HAP-1 (cell line): Measurements from ENCODE around the gene KLHDC3.
A peak's percentile ranks its signal among the peaks of the same experiment; 100 is the strongest.
"Not testable (repeated sequence)": the region's sequence is repeated elsewhere in the genome, so short reads cannot be mapped to it uniquely, and the experiment has no call there.

Experiments used
- DNase-seq, 2 experiments: peaks; one replicate each; pipeline ENCODE4 v3.0.0-alpha.2; 2016 to 2020; ENCODE audit warnings: low spot score in 2 of 2
- H3K27me3 ChIP-seq: fragments of 250-450 bp; sonication (Bioruptor Pico); 2 replicates; pipeline ENCODE4 v1.5.1; 2020; ENCODE audit warnings: low read depth, mild to moderate bottlenecking, moderate library complexity
- H3K36me3 ChIP-seq: fragments of 250-450 bp; sonication (Bioruptor Pico); replicated peaks from 2 replicates; pipeline ENCODE4 v1.5.1; 2020; ENCODE audit warnings: mild to moderate bottlenecking
- H3K4me1 ChIP-seq: fragments of 250-450 bp; sonication (Bioruptor Pico); 2 replicates; pipeline ENCODE4 v1.5.1; 2020; ENCODE audit warnings: mild to moderate bottlenecking
- H3K4me3 ChIP-seq: fragments of 250-450 bp; sonication (Bioruptor Pico); 2 replicates; pipeline ENCODE4 v1.5.1; 2020; ENCODE audit warnings: mild to moderate bottlenecking, moderate library complexity
- H3K9me3 ChIP-seq: fragments of 250-450 bp; sonication (Bioruptor Pico); 2 replicates; pipeline ENCODE4 v1.5.1; 2020; ENCODE audit warnings: mild to moderate bottlenecking, moderate library complexity
- in situ Hi-C: fragments of 300-500 bp; cut with MboI; formaldehyde crosslinking; loops from 3 replicates; pipeline ENCODE4 v1.14.3; 2020; ENCODE audit warnings: low sequenced_read_pairs, inconsistent platforms, mixed read lengths

Gene KLHDC3

GRCh38 chr6:42979523-42980177 lies 34.4 kb upstream of the KLHDC3 start:
- H3K36me3 ChIP-seq, result peaks cover 5% of the 10 kb centered on the region; the same call in 1 of the 2 replicates
- peaks cover 18% of the 10 kb centered on the region for H3K4me1 ChIP-seq
- no peaks in the 10 kb centered on the region for H3K27me3 ChIP-seq
- no peak for DNase-seq
- peak overlapping the region; percentile 86 for H3K4me3 ChIP-seq
- H3K9me3 ChIP-seq, result no peaks in the 10 kb centered on the region
- in situ Hi-C loops, result no loop called here

GRCh38 chr6:42981836-42982235 lies 32.2 kb upstream of the KLHDC3 start:
- no peak for DNase-seq
- H3K27me3 ChIP-seq, result no peaks in the 10 kb centered on the region
- peaks cover 2% of the 10 kb centered on the region; the same call in 1 of the 2 replicates for H3K36me3 ChIP-seq
- peaks cover 15% of the 10 kb centered on the region for H3K4me1 ChIP-seq
- in situ Hi-C loops, result no loop called here
- H3K9me3 ChIP-seq, result no peaks in the 10 kb centered on the region
- no peak overlapping the region for H3K4me3 ChIP-seq

- H3K9me3 ChIP-seq, result no peaks in the 10 kb centered on the region
- H3K27me3 ChIP-seq, result no peaks in the 10 kb centered on the region
- DNase-seq, result peak; percentile 98 to 99
- peaks cover 10% of the 10 kb centered on the region for H3K4me1 ChIP-seq
- peak within 1 kb of the TSS; percentile 89 for H3K4me3 ChIP-seq
- in situ Hi-C loops, result no loop called here
- no peaks in the 10 kb centered on the region; the same call in none of the 2 replicates for H3K36me3 ChIP-seq
Measured at GRCh38 chr6:42984001-42984923, 29.8 kb upstream of the KLHDC3 start, which contains the start of gene PPP2R5D. Gene PPP2R5D, plus strand, starts transcription at chr6:42984570. Its CDS starts 108 bp downstream, at chr6:42984678.

- Histone ChIP-seq H3K36me3 (peaks cover 5% of the 10 kb centered on the region), H3K4me1 (peaks cover 4% of the 10 kb centered on the region; the same call in 1 of the 2 replicates), H3K9me3 (no peaks in the 10 kb centered on the region), H3K27me3 (no peaks in the 10 kb centered on the region), H3K4me3 (peak overlapping the region; percentile 89)
- in situ Hi-C loops, result no loop called here
- peak in 1 of 2 experiments; percentile 57 for DNase-seq
Measured at GRCh38 chr6:42984924-42985475, 29.0 kb upstream of the KLHDC3 start.

GRCh38 chr6:42987533-42988451 lies 26.3 kb upstream of the KLHDC3 start:
- H3K9me3 ChIP-seq, result no peaks in the 10 kb centered on the region
- H3K4me1 ChIP-seq, result peaks cover 4% of the 10 kb centered on the region; the same call in 1 of the 2 replicates
- no peaks in the 10 kb centered on the region for H3K27me3 ChIP-seq
- in situ Hi-C loops, result no loop called here
- no peak for DNase-seq
- H3K4me3 ChIP-seq, result no peak overlapping the region
- peaks cover 14% of the 10 kb centered on the region for H3K36me3 ChIP-seq

- H3K9me3 ChIP-seq, result no peaks in the 10 kb centered on the region
- DNase-seq, result no peak
- H3K4me3 ChIP-seq, result no peak overlapping the region
- peaks cover 14% of the 10 kb centered on the region for H3K36me3 ChIP-seq
- peaks cover 3% of the 10 kb centered on the region; the same call in 1 of the 2 replicates for H3K4me1 ChIP-seq
- no peaks in the 10 kb centered on the region for H3K27me3 ChIP-seq
- in situ Hi-C loops, result no loop called here
Measured at GRCh38 chr6:42988486-42989020, 25.5 kb upstream of the KLHDC3 start.

GRCh38 chr6:42989923-42990322 lies 24.1 kb upstream of the KLHDC3 start:
- in situ Hi-C loops, result no loop called here

GRCh38 chr6:42993445-42993844 lies 20.6 kb upstream of the KLHDC3 start:
- H3K27me3 ChIP-seq, result no peaks in the 10 kb centered on the region
- H3K36me3 ChIP-seq, result peaks cover 14% of the 10 kb centered on the region
- no peaks in the 10 kb centered on the region for H3K9me3 ChIP-seq
- in situ Hi-C loops, result no loop called here
- no peak overlapping the region for H3K4me3 ChIP-seq
- no peak for DNase-seq
- H3K4me1 ChIP-seq, result no peaks in the 10 kb centered on the region

More at GRCh38 chr6:42989923-42990322, 24.1 kb upstream of the KLHDC3 start:
- no peaks in the 10 kb centered on the region for H3K27me3 ChIP-seq
- no peak overlapping the region for H3K4me3 ChIP-seq
- H3K4me1 ChIP-seq, result no peaks in the 10 kb centered on the region; the same call in 1 of the 2 replicates
- H3K36me3 ChIP-seq, result peaks cover 14% of the 10 kb centered on the region
- no peak for DNase-seq
- no peaks in the 10 kb centered on the region for H3K9me3 ChIP-seq

- in situ Hi-C loops, result no loop called here
- Histone ChIP-seq H3K36me3 (no peaks in the 10 kb centered on the region; the same call in 1 of the 2 replicates), H3K9me3 (no peaks in the 10 kb centered on the region), H3K27me3 (no peaks in the 10 kb centered on the region), H3K4me1 (no peaks in the 10 kb centered on the region), H3K4me3 (no peak overlapping the region)
- DNase-seq, result no peak
Measured at GRCh38 chr6:42996513-42996912, 17.5 kb upstream of the KLHDC3 start.

GRCh38 chr6:42998205-42998604 lies 15.8 kb upstream of the KLHDC3 start:
- in situ Hi-C loops, H3K27me3 ChIP-seq, H3K9me3 ChIP-seq, H3K36me3 ChIP-seq, H3K4me1 ChIP-seq, DNase-seq, H3K4me3 ChIP-seq: not testable (repeated sequence)

- H3K27me3 ChIP-seq, result no peaks in the 10 kb centered on the region
- H3K9me3 ChIP-seq, result no peaks in the 10 kb centered on the region
- peaks cover 12% of the 10 kb centered on the region for H3K36me3 ChIP-seq
- in situ Hi-C loops, result no loop called here
- H3K4me1 ChIP-seq, result no peaks in the 10 kb centered on the region
- no peak for DNase-seq
- H3K4me3 ChIP-seq, result no peak overlapping the region
Measured at GRCh38 chr6:43001843-43002242, 12.2 kb upstream of the KLHDC3 start.

- no peak overlapping the region for H3K4me3 ChIP-seq
- in situ Hi-C loops, result no loop called here
- H3K27me3 ChIP-seq, result no peaks in the 10 kb centered on the region
- H3K36me3 ChIP-seq, result peaks cover 40% of the 10 kb centered on the region
- no peaks in the 10 kb centered on the region for H3K4me1 ChIP-seq
- H3K9me3 ChIP-seq, result no peaks in the 10 kb centered on the region
- no peak for DNase-seq
Measured at GRCh38 chr6:43005844-43006243, 8.2 kb upstream of the KLHDC3 start.

- no peak overlapping the region for H3K4me3 ChIP-seq
- H3K9me3 ChIP-seq, result no peaks in the 10 kb centered on the region
- in situ Hi-C loops, result no loop called here
- no peaks in the 10 kb centered on the region for H3K4me1 ChIP-seq
- H3K36me3 ChIP-seq, result peaks cover 44% of the 10 kb centered on the region
- H3K27me3 ChIP-seq, result no peaks in the 10 kb centered on the region
- no peak for DNase-seq
Measured at GRCh38 chr6:43006251-43006650, 7.8 kb upstream of the KLHDC3 start.
